HepG2 (cell line): ENCODE results near the gene ENTPD7. TPM values are rescaled to one million over a fixed set of nuclear protein-coding genes. Genes with fewer than 3 reads are reported as not detected.
A peak's percentile ranks its signal among the peaks of the same experiment; 100 is the strongest.

Experiments used
- CHD2 ChIP-seq: IDR thresholded peaks from 2 replicates; pipeline ENCODE4 v1.6.1; 2011; ENCODE audit warnings: low read depth, low read length, improper control_type of control experiment
- ELF1 ChIP-seq: sonication (generic); formaldehyde crosslinking; IDR thresholded peaks from 2 replicates; pipeline ENCODE4 v1.4.0; 2020; ENCODE audit warnings: missing genetic modification reagents
- ESRRA ChIP-seq: sonication (generic); formaldehyde crosslinking; IDR thresholded peaks from 2 replicates; pipeline ENCODE4 v1.5.1; 2020; ENCODE audit warnings: mild to moderate bottlenecking, low read depth, missing genetic modification reagents
- KAT2B ChIP-seq: fragments of 150-350 bp; IDR thresholded peaks from 2 replicates; pipeline ENCODE4 v1.6.1; 2014; ENCODE audit warnings: low read depth, low read length, borderline replicate concordance
- KDM5B ChIP-seq: sonication (generic); formaldehyde crosslinking; IDR thresholded peaks from 2 replicates; pipeline ENCODE4 v1.4.0; 2020; ENCODE audit warnings: missing genetic modification reagents, mild to moderate bottlenecking, borderline replicate concordance
- NR3C1 ChIP-seq: sonication (generic); formaldehyde crosslinking; IDR thresholded peaks from 2 replicates; pipeline ENCODE4 v1.4.0; 2020; ENCODE audit warnings: missing genetic modification reagents
- PCBP2 ChIP-seq: fragments of 200-400 bp; formaldehyde crosslinking; optimal IDR thresholded peaks from 2 replicates; pipeline ENCODE3; 2018; ENCODE audit warnings: low read length, low read depth; ENCODE audit not compliant: poor library complexity, severe bottlenecking
- RARG ChIP-seq: sonication (generic); formaldehyde crosslinking; IDR thresholded peaks from 2 replicates; pipeline ENCODE4 v1.4.0; 2020; ENCODE audit warnings: low read depth, mild to moderate bottlenecking, missing genetic modification reagents
- RCOR2 ChIP-seq: IDR thresholded peaks from 2 replicates; pipeline ENCODE4 v1.6.1; 2016; ENCODE audit warnings: missing biosample characterization, missing genetic modification reagents
- SCMH1 ChIP-seq: sonication (generic); formaldehyde crosslinking; IDR thresholded peaks from 2 replicates; pipeline ENCODE4 v1.9.0; 2021; ENCODE audit warnings: missing genetic modification reagents, mild to moderate bottlenecking, borderline replicate concordance
- SRSF4 ChIP-seq: fragments of 200-400 bp; formaldehyde crosslinking; IDR thresholded peaks from one replicate; pipeline ENCODE4 v1.6.1; 2018; ENCODE audit warnings: mild to moderate bottlenecking, low read depth, low read length, moderate library complexity; ENCODE audit not compliant: poor library complexity, severe bottlenecking
- XRCC5 ChIP-seq: fragments of 200-400 bp; formaldehyde crosslinking; optimal IDR thresholded peaks from 2 replicates; pipeline ENCODE3; 2017; ENCODE audit warnings: mild to moderate bottlenecking, low read length
- ZNF331 ChIP-seq: sonication (generic); formaldehyde crosslinking; IDR thresholded peaks from 2 replicates; pipeline ENCODE4 v1.4.0; 2020; ENCODE audit warnings: missing genetic modification reagents
- ZNF616 ChIP-seq: sonication (generic); formaldehyde crosslinking; IDR thresholded peaks from 2 replicates; pipeline ENCODE4 v1.5.0; 2020; ENCODE audit warnings: low read depth, mild to moderate bottlenecking, missing genetic modification reagents
- ZNF777 ChIP-seq: sonication (generic); formaldehyde crosslinking; IDR thresholded peaks from 2 replicates; pipeline ENCODE4 v1.4.0; 2020; ENCODE audit warnings: missing genetic modification reagents
- polyA plus RNA-seq, 8 experiments: library from polyadenylated mRNA; depleted of rRNA in 3 of 8; stranded (reverse) in 7 of 8; unstranded in 1 of 8; fragments of >200 nt; fragmentation: Illumina TruSeq in 4 of 8; extraction: Trizol in 4 of 8; gene quantifications; 2 replicates each; pipeline versions ENCODE4 v1.2.1 to v1.2.3, GENCODE V29; 2011 to 2016; ENCODE audit warnings: low read depth in 4 of 8, missing spikeins in 1 of 8, mixed read lengths in 1 of 8; ENCODE audit not compliant: insufficient read depth in 1 of 8
- total RNA-seq, 5 experiments: library from RNA; depleted of rRNA; stranded (reverse); fragments of >200 nt; fragmentation: Illumina TruSeq; extraction: Trizol; gene quantifications; 2 replicates each; pipeline ENCODE4 v1.2.3, GENCODE V29; 2016; ENCODE audit warnings: low read depth in 1 of 5
- TF ChIP-seq, protein P1 (sequence below): sonication (generic); formaldehyde crosslinking; IDR thresholded peaks from 2 replicates; pipeline ENCODE4 v1.9.0; 2021; ENCODE audit warnings: missing genetic modification reagents, borderline replicate concordance
- TF ChIP-seq, protein P2 (sequence below): sonication (generic); formaldehyde crosslinking; IDR thresholded peaks from 2 replicates; pipeline ENCODE4 v1.9.0; 2022; ENCODE audit warnings: missing genetic modification reagents, mild to moderate bottlenecking, borderline replicate concordance
- TF ChIP-seq, protein P3 (sequence below): sonication (generic); formaldehyde crosslinking; IDR thresholded peaks from 2 replicates; pipeline ENCODE4 v1.4.0; 2020; ENCODE audit warnings: missing genetic modification reagents, borderline replicate concordance
- TF ChIP-seq, protein P4 (sequence below): sonication (generic); formaldehyde crosslinking; IDR thresholded peaks from 2 replicates; pipeline ENCODE4 v1.4.0; 2020; ENCODE audit warnings: missing genetic modification reagents
- TF ChIP-seq, protein P5 (sequence below): sonication (generic); formaldehyde crosslinking; conservative IDR thresholded peaks from 2 replicates; pipeline ENCODE4 v1.8.0; 2022; ENCODE audit warnings: mild to moderate bottlenecking, moderate library complexity, missing genetic modification reagents

ENTPD7 gene
- total and polyA plus RNA-seq, 2 of the 13 experiments (the other 11 are each of a cell fraction or from before 2014, with no cell fraction given), result 7.6 to 36.5 TPM

DNA sequence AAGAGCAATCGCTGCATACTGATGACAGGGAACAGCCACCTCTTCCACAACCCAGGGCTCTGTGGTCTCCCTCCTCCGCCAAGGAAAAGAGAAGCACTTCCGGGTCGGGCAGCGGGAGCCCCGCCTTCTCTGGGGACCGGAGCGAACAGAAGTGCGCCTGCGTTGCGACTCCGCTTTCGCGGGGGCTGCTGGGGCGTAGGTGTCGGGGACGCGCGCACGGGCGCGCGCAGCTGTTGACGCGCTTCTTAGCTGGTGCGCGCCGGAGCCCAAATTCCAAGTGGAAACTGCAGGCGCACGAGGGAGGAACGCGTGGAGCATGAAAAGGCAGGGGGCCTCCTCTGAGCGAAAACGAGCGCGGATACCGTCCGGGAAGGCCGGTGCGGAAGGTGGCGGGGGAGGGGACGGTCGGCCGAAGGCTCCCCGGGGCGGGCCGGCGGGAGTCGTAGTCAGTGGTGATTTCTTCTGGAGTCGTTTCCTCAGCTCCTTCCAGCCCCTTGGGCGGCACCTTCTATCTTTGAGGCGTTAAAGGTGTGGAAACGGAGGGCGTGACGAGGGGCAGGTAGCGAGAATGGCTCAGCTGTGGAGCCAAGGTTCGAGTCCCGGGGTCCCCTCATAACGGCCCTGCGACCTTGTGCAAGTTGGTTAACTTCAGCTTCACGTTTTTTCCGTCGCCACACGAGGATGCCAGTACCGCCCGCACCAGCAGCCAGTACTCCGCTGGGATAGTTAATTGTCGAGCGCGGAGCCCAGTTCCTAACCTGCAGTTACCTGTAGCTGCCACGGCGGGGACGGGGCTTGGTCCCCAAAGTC, 72.9 kb downstream of the ENTPD7 start, which contains the start of the genes COX15 and CUTC (continued):
- TF ChIP-seq NR3C1 (CRISPR knock-in tag) (no peak), KAT2B (no peak), XRCC5 (peak; percentile 72), RCOR2 (CRISPR knock-in tag) (no peak), PCBP2 (no peak), ZNF777 (peak; percentile 29; the same call in 1 of the 2 replicates), CHD2 (no peak), ZNF331 (CRISPR knock-in tag) (peak; percentile 54), ELF1 (CRISPR knock-in tag) (peak; percentile 98), ZNF616 (CRISPR knock-in tag) (peak; percentile 71; the same call in 1 of the 2 replicates), SRSF4 (no peak), SCMH1 (CRISPR knock-in tag) (no peak), KDM5B (CRISPR knock-in tag) (peak; percentile 73; the same call in 1 of the 2 replicates), ESRRA (peak; percentile 33; the same call in 1 of the 2 replicates), RARG (no peak)
- TF ChIP-seq, protein P1, sequence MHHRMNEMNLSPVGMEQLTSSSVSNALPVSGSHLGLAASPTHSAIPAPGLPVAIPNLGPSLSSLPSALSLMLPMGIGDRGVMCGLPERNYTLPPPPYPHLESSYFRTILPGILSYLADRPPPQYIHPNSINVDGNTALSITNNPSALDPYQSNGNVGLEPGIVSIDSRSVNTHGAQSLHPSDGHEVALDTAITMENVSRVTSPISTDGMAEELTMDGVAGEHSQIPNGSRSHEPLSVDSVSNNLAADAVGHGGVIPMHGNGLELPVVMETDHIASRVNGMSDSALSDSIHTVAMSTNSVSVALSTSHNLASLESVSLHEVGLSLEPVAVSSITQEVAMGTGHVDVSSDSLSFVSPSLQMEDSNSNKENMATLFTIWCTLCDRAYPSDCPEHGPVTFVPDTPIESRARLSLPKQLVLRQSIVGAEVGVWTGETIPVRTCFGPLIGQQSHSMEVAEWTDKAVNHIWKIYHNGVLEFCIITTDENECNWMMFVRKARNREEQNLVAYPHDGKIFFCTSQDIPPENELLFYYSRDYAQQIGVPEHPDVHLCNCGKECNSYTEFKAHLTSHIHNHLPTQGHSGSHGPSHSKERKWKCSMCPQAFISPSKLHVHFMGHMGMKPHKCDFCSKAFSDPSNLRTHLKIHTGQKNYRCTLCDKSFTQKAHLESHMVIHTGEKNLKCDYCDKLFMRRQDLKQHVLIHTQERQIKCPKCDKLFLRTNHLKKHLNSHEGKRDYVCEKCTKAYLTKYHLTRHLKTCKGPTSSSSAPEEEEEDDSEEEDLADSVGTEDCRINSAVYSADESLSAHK, result no peak
- TF ChIP-seq, protein P2, sequence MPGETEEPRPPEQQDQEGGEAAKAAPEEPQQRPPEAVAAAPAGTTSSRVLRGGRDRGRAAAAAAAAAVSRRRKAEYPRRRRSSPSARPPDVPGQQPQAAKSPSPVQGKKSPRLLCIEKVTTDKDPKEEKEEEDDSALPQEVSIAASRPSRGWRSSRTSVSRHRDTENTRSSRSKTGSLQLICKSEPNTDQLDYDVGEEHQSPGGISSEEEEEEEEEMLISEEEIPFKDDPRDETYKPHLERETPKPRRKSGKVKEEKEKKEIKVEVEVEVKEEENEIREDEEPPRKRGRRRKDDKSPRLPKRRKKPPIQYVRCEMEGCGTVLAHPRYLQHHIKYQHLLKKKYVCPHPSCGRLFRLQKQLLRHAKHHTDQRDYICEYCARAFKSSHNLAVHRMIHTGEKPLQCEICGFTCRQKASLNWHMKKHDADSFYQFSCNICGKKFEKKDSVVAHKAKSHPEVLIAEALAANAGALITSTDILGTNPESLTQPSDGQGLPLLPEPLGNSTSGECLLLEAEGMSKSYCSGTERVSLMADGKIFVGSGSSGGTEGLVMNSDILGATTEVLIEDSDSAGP (CRISPR knock-in tag), result peak; percentile 85
- TF ChIP-seq, protein P3, sequence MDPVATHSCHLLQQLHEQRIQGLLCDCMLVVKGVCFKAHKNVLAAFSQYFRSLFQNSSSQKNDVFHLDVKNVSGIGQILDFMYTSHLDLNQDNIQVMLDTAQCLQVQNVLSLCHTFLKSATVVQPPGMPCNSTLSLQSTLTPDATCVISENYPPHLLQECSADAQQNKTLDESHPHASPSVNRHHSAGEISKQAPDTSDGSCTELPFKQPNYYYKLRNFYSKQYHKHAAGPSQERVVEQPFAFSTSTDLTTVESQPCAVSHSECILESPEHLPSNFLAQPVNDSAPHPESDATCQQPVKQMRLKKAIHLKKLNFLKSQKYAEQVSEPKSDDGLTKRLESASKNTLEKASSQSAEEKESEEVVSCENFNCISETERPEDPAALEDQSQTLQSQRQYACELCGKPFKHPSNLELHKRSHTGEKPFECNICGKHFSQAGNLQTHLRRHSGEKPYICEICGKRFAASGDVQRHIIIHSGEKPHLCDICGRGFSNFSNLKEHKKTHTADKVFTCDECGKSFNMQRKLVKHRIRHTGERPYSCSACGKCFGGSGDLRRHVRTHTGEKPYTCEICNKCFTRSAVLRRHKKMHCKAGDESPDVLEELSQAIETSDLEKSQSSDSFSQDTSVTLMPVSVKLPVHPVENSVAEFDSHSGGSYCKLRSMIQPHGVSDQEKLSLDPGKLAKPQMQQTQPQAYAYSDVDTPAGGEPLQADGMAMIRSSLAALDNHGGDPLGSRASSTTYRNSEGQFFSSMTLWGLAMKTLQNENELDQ (CRISPR knock-in tag), result peak; percentile 1; the same call in 1 of the 2 replicates
- TF ChIP-seq, protein P4, sequence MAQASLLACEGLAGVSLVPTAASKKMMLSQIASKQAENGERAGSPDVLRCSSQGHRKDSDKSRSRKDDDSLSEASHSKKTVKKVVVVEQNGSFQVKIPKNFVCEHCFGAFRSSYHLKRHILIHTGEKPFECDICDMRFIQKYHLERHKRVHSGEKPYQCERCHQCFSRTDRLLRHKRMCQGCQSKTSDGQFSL (CRISPR knock-in tag), result 0 out of 2 replicates have a peak, but pooled peaks have one; percentile 36
- TF ChIP-seq, protein P5, sequence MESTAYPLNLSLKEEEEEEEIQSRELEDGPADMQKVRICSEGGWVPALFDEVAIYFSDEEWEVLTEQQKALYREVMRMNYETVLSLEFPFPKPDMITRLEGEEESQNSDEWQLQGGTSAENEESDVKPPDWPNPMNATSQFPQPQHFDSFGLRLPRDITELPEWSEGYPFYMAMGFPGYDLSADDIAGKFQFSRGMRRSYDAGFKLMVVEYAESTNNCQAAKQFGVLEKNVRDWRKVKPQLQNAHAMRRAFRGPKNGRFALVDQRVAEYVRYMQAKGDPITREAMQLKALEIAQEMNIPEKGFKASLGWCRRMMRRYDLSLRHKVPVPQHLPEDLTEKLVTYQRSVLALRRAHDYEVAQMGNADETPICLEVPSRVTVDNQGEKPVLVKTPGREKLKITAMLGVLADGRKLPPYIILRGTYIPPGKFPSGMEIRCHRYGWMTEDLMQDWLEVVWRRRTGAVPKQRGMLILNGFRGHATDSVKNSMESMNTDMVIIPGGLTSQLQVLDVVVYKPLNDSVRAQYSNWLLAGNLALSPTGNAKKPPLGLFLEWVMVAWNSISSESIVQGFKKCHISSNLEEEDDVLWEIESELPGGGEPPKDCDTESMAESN, result peak; percentile 41; the same call in 1 of the 2 replicates
